Measurements from ENCODE around the gene GRPEL1. TPM values are rescaled to one million over a fixed set of nuclear protein-coding genes. Genes with fewer than 3 reads are reported as not detected.

The GRPEL1 gene
- total and polyA plus RNA-seq, 8 donors: 20.1 to 33.9 (median 28.5) TPM

GRCh38 chr4:7031558-7032449 is 36.1 kb downstream of the GRPEL1 start:
- no peak for TF ChIP-seq CTCF (IDR thresholded peaks at IDR 0.05)
- no peaks in the 10 kb centered on the region for H3K9me3 ChIP-seq
- H3K36me3 ChIP-seq: peaks cover 0 to 54% of the 10 kb centered on the region in 2 donors
- DNase-seq: no peak
- no peak overlapping the region for H3K27ac ChIP-seq
- H3K4me1 ChIP-seq: peaks cover 0 to 13% of the 10 kb centered on the region in 2 donors
- intact Hi-C loops (cut with DNase I): no loop called here
- no peak for ATAC-seq
- H3K27me3 ChIP-seq: no peaks in the 10 kb centered on the region
- no peak overlapping the region for H3K4me3 ChIP-seq

- Histone ChIP-seq H3K27ac (no peak overlapping the region), H3K4me3 (no peak overlapping the region), H3K27me3 (no peaks in the 10 kb centered on the region), H3K4me1 (peaks cover 0 to 13% of the 10 kb centered on the region in 2 donors), H3K36me3 (peaks cover 0 to 64% of the 10 kb centered on the region in 2 donors), H3K9me3 (no peaks in the 10 kb centered on the region)
- ATAC-seq (no peak), DNase-seq (no peak)
- no peak for TF ChIP-seq CTCF (IDR thresholded peaks at IDR 0.05)
- intact Hi-C loops (cut with DNase I): no loop called here
Observed at GRCh38 chr4:7030856-7031255, 37.0 kb downstream of the GRPEL1 start.

- no peak for ATAC-seq
- H3K36me3 ChIP-seq: peaks cover 0 to 73% of the 10 kb centered on the region in 2 donors
- intact Hi-C loops (cut with DNase I): no loop called here
Observed at GRCh38 chr4:7029921-7030320, 37.9 kb downstream of the GRPEL1 start.

GRCh38 chr4:7029212-7029611 is 38.7 kb downstream of the GRPEL1 start:
- Histone ChIP-seq H3K9me3 (no peaks in the 10 kb centered on the region), H3K4me1 (peaks cover 0 to 1% of the 10 kb centered on the region in 2 donors), H3K36me3 (peaks cover 0 to 80% of the 10 kb centered on the region in 2 donors), H3K4me3 (no peak overlapping the region), H3K27me3 (no peaks in the 10 kb centered on the region), H3K27ac (no peak overlapping the region)
- no peak for ATAC-seq
- no peak for DNase-seq
- no peak for TF ChIP-seq CTCF (IDR thresholded peaks at IDR 0.05)
- intact Hi-C loops (cut with DNase I): no loop called here

More at GRCh38 chr4:7029921-7030320, 37.9 kb downstream of the GRPEL1 start:
- DNase-seq: no peak
- TF ChIP-seq CTCF (IDR thresholded peaks at IDR 0.05): no peak
- peaks cover 0 to 7% of the 10 kb centered on the region in 2 donors for H3K4me1 ChIP-seq
- no peak overlapping the region for H3K4me3 ChIP-seq
- no peaks in the 10 kb centered on the region for H3K9me3 ChIP-seq
- H3K27me3 ChIP-seq: no peaks in the 10 kb centered on the region
- no peak overlapping the region for H3K27ac ChIP-seq

- H3K36me3 ChIP-seq: peaks cover 0 to 93% of the 10 kb centered on the region in 2 donors
- H3K4me1 ChIP-seq: no peaks in the 10 kb centered on the region
- H3K27me3 ChIP-seq: no peaks in the 10 kb centered on the region
- DNase-seq (no peak), ATAC-seq (no peak)
- no peak for TF ChIP-seq CTCF (IDR thresholded peaks at IDR 0.05)
- H3K9me3 ChIP-seq: no peaks in the 10 kb centered on the region
- no peak overlapping the region for H3K4me3 ChIP-seq
- H3K27ac ChIP-seq: no peak overlapping the region
- intact Hi-C loops (cut with DNase I): no loop called here
Observed at GRCh38 chr4:7027913-7028312, 40.0 kb downstream of the GRPEL1 start.
